IPS-NIHi7 (cell line): Measurements from ENCODE around the gene NFX1.
"Not testable (repeated sequence)": the region's sequence is repeated elsewhere in the genome, so short reads cannot be mapped to it uniquely, and the experiment has no call there.

Experiments used
- DNase-seq: peaks from one replicate; pipeline ENCODE4 v3.0.0; 2012; ENCODE audit warnings: mixed read lengths; ENCODE audit errors: extremely low spot score

Gene NFX1

GRCh38 chr9:33388110-33388994 lies 98.0 kb downstream of the NFX1 start:
- DNase-seq: no peak

GRCh38 chr9:33391111-33391771 lies 100.9 kb downstream of the NFX1 start:
- not testable (repeated sequence) for DNase-seq

- DNase-seq: peak; percentile 7
These were observed 102.3 kb downstream of the NFX1 start for GRCh38 chr9:33392591-33393021.

GRCh38 chr9:33393581-33393980 lies 103.3 kb downstream of the NFX1 start:
- DNase-seq: no peak

GRCh38 chr9:33393986-33394385 lies 103.7 kb downstream of the NFX1 start:
- not testable (repeated sequence) for DNase-seq

GRCh38 chr9:33395159-33395879 lies 105.0 kb downstream of the NFX1 start:
- DNase-seq: not testable (repeated sequence)

- DNase-seq: not testable (repeated sequence)
These were observed 107.5 kb downstream of the NFX1 start for GRCh38 chr9:33397801-33398200.

- not testable (repeated sequence) for DNase-seq
These were observed 108.7 kb downstream of the NFX1 start for GRCh38 chr9:33399047-33399446.

- not testable (repeated sequence) for DNase-seq
These were observed 111.5 kb downstream of the NFX1 start for GRCh38 chr9:33401809-33402208.

- DNase-seq: not testable (repeated sequence)
These were observed 112.1 kb downstream of the NFX1 start, which contains the start of gene AQP7 for GRCh38 chr9:33402371-33402770. Gene AQP7, minus strand, starts transcription at chr9:33402568. Its CDS starts 1,306 bp downstream, at chr9:33401262.

GRCh38 chr9:33403941-33404787 lies 113.8 kb downstream of the NFX1 start:
- peak; percentile 8 for DNase-seq

GRCh38 chr9:33404788-33405362 lies 114.6 kb downstream of the NFX1 start:
- DNase-seq: peak; percentile 16

GRCh38 chr9:33407061-33407460 lies 116.7 kb downstream of the NFX1 start:
- DNase-seq: no peak

- DNase-seq: peak; percentile 6
These were observed 117.8 kb downstream of the NFX1 start for GRCh38 chr9:33408087-33408486.

- DNase-seq: peak; percentile 5
These were observed 124.0 kb downstream of the NFX1 start for GRCh38 chr9:33414268-33414667.

GRCh38 chr9:33414889-33415500 lies 124.7 kb downstream of the NFX1 start:
- peak; percentile 4 for DNase-seq

GRCh38 chr9:33415501-33416038 lies 125.3 kb downstream of the NFX1 start:
- peak; percentile 85 for DNase-seq

- no peak for DNase-seq
These were observed 126.7 kb downstream of the NFX1 start for GRCh38 chr9:33416996-33417395.

- DNase-seq: peak; percentile 5
These were observed 127.8 kb downstream of the NFX1 start for GRCh38 chr9:33418090-33418489.

GRCh38 chr9:33419708-33420303 lies 129.5 kb downstream of the NFX1 start:
- no peak for DNase-seq
